Measurements from ENCODE around the gene ACAN. TPM values are rescaled to one million over a fixed set of nuclear protein-coding genes. Genes with fewer than 3 reads are reported as not detected.

The ACAN gene
- polyA plus RNA-seq, 3 donors: not detected

DNA sequence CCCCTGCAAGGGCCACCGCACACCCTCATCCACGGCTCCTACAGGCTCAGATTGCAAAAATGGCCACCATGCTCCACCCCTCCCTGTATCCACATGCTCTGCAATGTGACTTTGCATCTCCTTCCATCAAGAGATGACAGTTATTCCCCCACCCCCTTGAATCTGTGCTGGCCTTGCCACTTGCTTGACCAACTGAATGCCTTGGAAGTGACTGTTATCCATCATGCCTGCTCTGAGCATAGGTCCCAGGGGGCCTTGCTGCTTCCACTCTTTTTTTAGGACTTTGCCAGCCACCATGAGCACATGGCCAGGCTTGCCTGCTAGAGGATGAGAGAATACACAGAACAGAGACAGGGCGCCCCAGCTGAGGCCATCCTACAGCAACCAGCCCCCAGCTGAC lies 78.5 kb downstream of the ACAN start:
- 100% methylated on average over 2 of the region's 3 CpGs for WGBS (ENCODE audit: insufficient coverage)

DNA sequence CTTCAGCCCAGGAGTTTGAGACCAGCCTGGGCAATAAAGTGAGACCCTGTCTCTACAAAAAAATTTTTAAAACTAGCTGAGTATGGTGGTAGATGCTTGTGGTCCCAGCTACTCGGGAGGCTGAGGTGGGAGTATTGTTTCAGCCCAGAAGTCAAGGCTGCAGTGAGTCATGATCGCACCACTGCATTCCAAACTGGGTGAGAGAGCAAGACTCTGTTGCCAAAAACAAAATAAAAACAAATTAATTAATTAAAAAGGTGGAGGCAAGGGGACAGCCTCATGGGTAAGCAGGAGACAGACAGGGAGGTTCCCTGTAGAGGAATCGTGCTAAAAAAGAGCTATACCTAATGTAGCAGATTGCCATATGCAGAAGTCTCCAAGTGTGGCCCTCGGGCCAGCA lies 79.5 kb downstream of the ACAN start:
- DNase-seq: no peak
- H3K36me3 ChIP-seq (replicated peaks in 1 of 2; ENCODE audit: control insufficient read depth in 1 of 2, insufficient read depth in 2 of 2, low read length in 2 of 2): no peaks in the 10 kb centered on the region

More for the DNA sequence above, 78.5 kb downstream of the ACAN start:
- H3K4me1 ChIP-seq (ENCODE audit: control insufficient read depth in 1 of 2, insufficient read depth in 2 of 2, low read length in 2 of 2): no peaks in the 10 kb centered on the region
- intact Hi-C loops (cut with micrococcal nuclease): no loop called here
- H3K36me3 ChIP-seq (replicated peaks in 1 of 2; ENCODE audit: control insufficient read depth in 1 of 2, insufficient read depth in 2 of 2, low read length in 2 of 2): no peaks in the 10 kb centered on the region
- H3K36me3 Mint-ChIP-seq: no peaks in the 10 kb centered on the region
- no peak overlapping the region for H3K4me3 Mint-ChIP-seq
- no peak overlapping the region for H3K4me2 ChIP-seq (replicated peaks; ENCODE audit: extremely low read depth, low read length, poor library complexity, severe bottlenecking)
- no peak overlapping the region for H3K4me3 ChIP-seq (replicated peaks in 1 of 3; ENCODE audit: low read depth in 2 of 3, low read length in 3 of 3)
- peaks cover 0 to 5% (median 4%) of the 10 kb centered on the region in 3 donors for H3K27me3 Mint-ChIP-seq (ENCODE audit: low read depth in 3 of 3)
- H3K9me3 Mint-ChIP-seq: no peaks in the 10 kb centered on the region
- H3K79me2 ChIP-seq (ENCODE audit: insufficient read depth, low read length): no peaks in the 10 kb centered on the region
- no peak overlapping the region for H3K9ac ChIP-seq (ENCODE audit: insufficient read depth, low read length, poor library complexity, severe bottlenecking)
- H3K27me3 ChIP-seq (ENCODE audit: control insufficient read depth in 2 of 2, insufficient read depth in 2 of 2, low read length in 2 of 2): no peaks in the 10 kb centered on the region
- H3K27ac Mint-ChIP-seq: no peak overlapping the region
- H3K9me3 ChIP-seq (replicated peaks in 1 of 2; ENCODE audit: control insufficient read depth in 1 of 2, insufficient read depth in 1 of 2, low read length in 2 of 2): no peaks in the 10 kb centered on the region
- no peak overlapping the region for H3K27ac ChIP-seq (ENCODE audit: low read depth in 1 of 2, low read length in 2 of 2)
- no peaks in the 10 kb centered on the region for H4K20me1 ChIP-seq (ENCODE audit: insufficient read depth, low read length)
- no peak for DNase-seq
- TF ChIP-seq, protein P1, sequence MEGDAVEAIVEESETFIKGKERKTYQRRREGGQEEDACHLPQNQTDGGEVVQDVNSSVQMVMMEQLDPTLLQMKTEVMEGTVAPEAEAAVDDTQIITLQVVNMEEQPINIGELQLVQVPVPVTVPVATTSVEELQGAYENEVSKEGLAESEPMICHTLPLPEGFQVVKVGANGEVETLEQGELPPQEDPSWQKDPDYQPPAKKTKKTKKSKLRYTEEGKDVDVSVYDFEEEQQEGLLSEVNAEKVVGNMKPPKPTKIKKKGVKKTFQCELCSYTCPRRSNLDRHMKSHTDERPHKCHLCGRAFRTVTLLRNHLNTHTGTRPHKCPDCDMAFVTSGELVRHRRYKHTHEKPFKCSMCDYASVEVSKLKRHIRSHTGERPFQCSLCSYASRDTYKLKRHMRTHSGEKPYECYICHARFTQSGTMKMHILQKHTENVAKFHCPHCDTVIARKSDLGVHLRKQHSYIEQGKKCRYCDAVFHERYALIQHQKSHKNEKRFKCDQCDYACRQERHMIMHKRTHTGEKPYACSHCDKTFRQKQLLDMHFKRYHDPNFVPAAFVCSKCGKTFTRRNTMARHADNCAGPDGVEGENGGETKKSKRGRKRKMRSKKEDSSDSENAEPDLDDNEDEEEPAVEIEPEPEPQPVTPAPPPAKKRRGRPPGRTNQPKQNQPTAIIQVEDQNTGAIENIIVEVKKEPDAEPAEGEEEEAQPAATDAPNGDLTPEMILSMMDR (IDR thresholded peaks at IDR 0.05): no peak
- no peaks in the 10 kb centered on the region for H3K4me1 Mint-ChIP-seq
- no peak overlapping the region for H2AFZ ChIP-seq (ENCODE audit: insufficient read depth, low read depth, low read length, poor library complexity, severe bottlenecking)

More for the DNA sequence above, 79.5 kb downstream of the ACAN start:
- no peak overlapping the region for H3K4me3 ChIP-seq (replicated peaks in 1 of 3; ENCODE audit: low read depth in 2 of 3, low read length in 3 of 3)
- H3K4me1 Mint-ChIP-seq: no peaks in the 10 kb centered on the region
- H3K27me3 ChIP-seq (ENCODE audit: control insufficient read depth in 2 of 2, insufficient read depth in 2 of 2, low read length in 2 of 2): no peaks in the 10 kb centered on the region
- no peaks in the 10 kb centered on the region for H3K36me3 Mint-ChIP-seq
- 100% methylated on average over 2 of the region's 4 CpGs for WGBS (ENCODE audit: insufficient coverage)
- no peaks in the 10 kb centered on the region for H3K9me3 Mint-ChIP-seq
- no peaks in the 10 kb centered on the region for H3K4me1 ChIP-seq (ENCODE audit: control insufficient read depth in 1 of 2, insufficient read depth in 2 of 2, low read length in 2 of 2)
- H3K27me3 Mint-ChIP-seq (ENCODE audit: low read depth in 3 of 3): peaks cover 0 to 5% (median 4%) of the 10 kb centered on the region in 3 donors
- no peak overlapping the region for H3K4me2 ChIP-seq (replicated peaks; ENCODE audit: extremely low read depth, low read length, poor library complexity, severe bottlenecking)
- no peak overlapping the region for H3K9ac ChIP-seq (ENCODE audit: insufficient read depth, low read length, poor library complexity, severe bottlenecking)
- no peak overlapping the region for H3K27ac Mint-ChIP-seq
- no peaks in the 10 kb centered on the region for H3K9me3 ChIP-seq (replicated peaks in 1 of 2; ENCODE audit: control insufficient read depth in 1 of 2, insufficient read depth in 1 of 2, low read length in 2 of 2)
- no peaks in the 10 kb centered on the region for H3K79me2 ChIP-seq (ENCODE audit: insufficient read depth, low read length)
- no peak overlapping the region for H3K27ac ChIP-seq (ENCODE audit: low read depth in 1 of 2, low read length in 2 of 2)
- intact Hi-C loops (cut with micrococcal nuclease): no loop called here
- H2AFZ ChIP-seq (ENCODE audit: insufficient read depth, low read depth, low read length, poor library complexity, severe bottlenecking): no peak overlapping the region
- H4K20me1 ChIP-seq (ENCODE audit: insufficient read depth, low read length): no peaks in the 10 kb centered on the region
- TF ChIP-seq, protein P1 (IDR thresholded peaks at IDR 0.05): no peak
- no peak overlapping the region for H3K4me3 Mint-ChIP-seq

All from CD14-positive monocyte (primary cell).